GM23248 (cell line): ENCODE results near the gene TBC1D14. TPM values are rescaled to one million over a fixed set of nuclear protein-coding genes. Genes with fewer than 3 reads are reported as not detected.

Source experiments
- DNase-seq: peaks from one replicate; pipeline ENCODE4 v3.0.0-alpha.2; 2015
- H2AFZ ChIP-seq: fragments of 200-600 bp; sonication (generic); 2 replicates; pipeline ENCODE4 v1.6.1; 2016; ENCODE audit warnings: antibody characterized with exemption
- H3F3A ChIP-seq: fragments of 200-600 bp; sonication (generic); 2 replicates; pipeline ENCODE4 v1.6.1; 2016; ENCODE audit warnings: mild to moderate bottlenecking, antibody characterized with exemption, mixed run types; ENCODE audit not compliant: insufficient read depth
- H3K27ac ChIP-seq: fragments of 200-600 bp; sonication (generic); 2 replicates; pipeline ENCODE4 v1.5.1; 2016; ENCODE audit warnings: mild to moderate bottlenecking
- H3K27me3 ChIP-seq: fragments of 200-600 bp; sonication (generic); replicated peaks from 2 replicates; pipeline ENCODE4 v1.6.1; 2016; ENCODE audit warnings: mild to moderate bottlenecking; ENCODE audit not compliant: insufficient read depth
- H3K36me3 ChIP-seq: fragments of 200-600 bp; sonication (generic); 2 replicates; pipeline ENCODE4 v1.6.1; 2016; ENCODE audit warnings: low read depth, mild to moderate bottlenecking
- H3K4me1 ChIP-seq: fragments of 200-600 bp; sonication (generic); 2 replicates; pipeline ENCODE4 v1.6.1; 2016; ENCODE audit warnings: mild to moderate bottlenecking; ENCODE audit not compliant: insufficient read depth
- H3K4me2 ChIP-seq: fragments of 200-600 bp; sonication (generic); one replicate; pipeline ENCODE4 v1.6.1; 2016; ENCODE audit warnings: mild to moderate bottlenecking; ENCODE audit not compliant: unreplicated experiment
- H3K4me3 ChIP-seq: fragments of 200-600 bp; sonication (generic); 2 replicates; pipeline ENCODE4 v1.5.1; 2016; ENCODE audit warnings: mild to moderate bottlenecking
- H3K79me2 ChIP-seq: fragments of 200-600 bp; sonication (generic); 2 replicates; pipeline ENCODE4 v1.6.1; 2016; ENCODE audit warnings: mild to moderate bottlenecking; ENCODE audit not compliant: insufficient read depth
- H3K9ac ChIP-seq: fragments of 200-600 bp; sonication (generic); 2 replicates; pipeline ENCODE4 v1.6.1; 2016; ENCODE audit warnings: mild to moderate bottlenecking
- H3K9me2 ChIP-seq: fragments of 200-600 bp; sonication (generic); 2 replicates; pipeline ENCODE4 v1.6.1; 2016; ENCODE audit warnings: mixed run types, mild to moderate bottlenecking, moderate library complexity; ENCODE audit not compliant: insufficient read depth
- H3K9me3 ChIP-seq: fragments of 200-600 bp; sonication (generic); one replicate; pipeline ENCODE4 v1.6.1; 2017; ENCODE audit warnings: low read depth
- H4K20me1 ChIP-seq: fragments of 200-600 bp; sonication (generic); 2 replicates; pipeline ENCODE4 v1.6.0; 2016; ENCODE audit not compliant: insufficient read depth
- EZH2 ChIP-seq: fragments of 200-600 bp; sonication (generic); IDR thresholded peaks from 2 replicates; pipeline ENCODE4 v1.6.1; 2018; ENCODE audit warnings: antibody characterized with exemption, mild to moderate bottlenecking; ENCODE audit not compliant: insufficient read depth, poor library complexity, severe bottlenecking
- EZH2phosphoT487 ChIP-seq: fragments of 200-600 bp; sonication (generic); IDR thresholded peaks from 2 replicates; pipeline ENCODE4 v1.6.1; 2018; ENCODE audit warnings: antibody characterized with exemption, moderate library complexity, mild to moderate bottlenecking, low read depth; ENCODE audit not compliant: insufficient read depth
- WGBS, 2 experiments: methylation state at CpG; one replicate each; pipeline ENCODE4 v1.1.6; 2015 to 2017; ENCODE audit warnings: low lambda C conversion rate in 2 of 2, low coverage in 1 of 2; ENCODE audit errors: missing lambda C conversion rate in 2 of 2; 5-methylcytosine and 5-hydroxymethylcytosine counted together
- in situ Hi-C: fragments of 300-500 bp; cut with MboI; formaldehyde crosslinking; loops from 2 replicates; pipeline ENCODE4 v1.15.0; 2020
- polyA plus RNA-seq: library from polyadenylated mRNA; unstranded; fragments of >200 nt; fragmentation: Nextera tagmentation; extraction: Ambion mirVana; gene quantifications from 2 replicates; pipeline ENCODE4 v1.2.1, GENCODE V29; 2016
- total RNA-seq: library from RNA; depleted of rRNA; stranded (reverse); fragments of >200 nt; shearing (Covaris generic); gene quantifications from 2 replicates; pipeline ENCODE4 v1.2.3, GENCODE V29; 2014

TBC1D14 gene
- total and polyA plus RNA-seq, 2 experiments from 2014 or later: 20.4 to 39.1 TPM

DNA sequence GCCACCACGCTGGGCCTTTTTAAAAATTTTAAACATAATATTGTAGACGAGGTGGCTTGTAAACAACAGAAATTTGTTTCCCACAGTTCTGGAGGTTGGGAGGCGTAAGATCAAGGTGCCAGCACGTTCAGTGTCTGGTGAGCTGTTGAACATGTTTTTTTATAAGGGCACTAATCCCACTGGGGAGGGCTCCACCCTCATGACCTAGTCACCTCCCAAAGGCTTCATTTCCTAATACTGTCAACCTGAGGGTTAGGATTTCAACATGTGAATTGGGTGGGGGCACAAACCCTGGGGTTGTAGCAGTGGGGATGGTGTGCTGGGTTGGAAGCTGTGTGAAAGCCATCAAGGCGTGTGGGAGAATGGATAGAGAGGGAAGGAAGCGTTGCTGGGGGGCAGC is 27.6 kb downstream of the TBC1D14 start:
- DNase-seq: no peak
- no peaks in the 10 kb centered on the region for H3K36me3 ChIP-seq
- peaks cover 9% of the 10 kb centered on the region for H3K4me1 ChIP-seq
- peaks cover 7% of the 10 kb centered on the region; the same call in 1 of the 2 replicates for H3K79me2 ChIP-seq
- no peaks in the 10 kb centered on the region for H3K9me2 ChIP-seq
- WGBS, 2 experiments: 84 to 88% methylated on average over 6 of the region's 6 CpGs
- no peak overlapping the region for H3K4me3 ChIP-seq
- H2AFZ ChIP-seq: no peak overlapping the region
- in situ Hi-C loops: no loop called here
- H3K27me3 ChIP-seq: no peaks in the 10 kb centered on the region
- no peaks in the 10 kb centered on the region for H4K20me1 ChIP-seq
- no peak overlapping the region for H3K9ac ChIP-seq
- H3K4me2 ChIP-seq: no peak overlapping the region
- peaks cover 10% of the 10 kb centered on the region; the same call in 1 of the 2 replicates for H3F3A ChIP-seq
- no peaks in the 10 kb centered on the region for H3K9me3 ChIP-seq
- H3K27ac ChIP-seq: no peak overlapping the region
- no peak for TF ChIP-seq EZH2
- no peak for TF ChIP-seq EZH2phosphoT487

DNA sequence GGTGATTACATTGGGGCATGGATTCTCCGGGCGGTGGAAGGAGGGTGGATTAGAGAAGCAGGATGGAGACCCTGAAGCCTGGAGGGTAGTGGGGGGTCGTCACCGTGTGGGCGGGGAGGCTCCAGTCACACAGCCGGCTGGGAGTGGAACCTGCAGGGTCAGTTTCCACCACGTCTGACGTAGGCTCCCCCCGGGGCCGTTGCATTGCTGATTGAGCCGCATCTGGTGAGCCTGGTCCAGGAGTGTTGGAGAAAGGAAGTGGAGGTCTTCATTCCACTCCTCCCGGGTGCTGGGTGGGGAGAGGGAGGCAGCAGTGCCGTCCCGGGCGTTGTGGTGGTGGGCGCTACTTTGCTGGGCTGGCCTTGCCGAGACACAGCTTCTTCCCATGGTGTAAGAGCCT is 28.1 kb downstream of the TBC1D14 start:
- 79 to 81% methylated on average over 14 to 17 of the region's 17 CpGs for WGBS, 2 experiments
- no peak for DNase-seq
- H4K20me1 ChIP-seq: no peaks in the 10 kb centered on the region
- H2AFZ ChIP-seq: no peak overlapping the region
- H3K9me2 ChIP-seq: no peaks in the 10 kb centered on the region
- H3K4me3 ChIP-seq: no peak overlapping the region
- no peak overlapping the region for H3K9ac ChIP-seq
- in situ Hi-C loops: no loop called here
- no peaks in the 10 kb centered on the region for H3K36me3 ChIP-seq
- peaks cover 7% of the 10 kb centered on the region; the same call in 1 of the 2 replicates for H3K79me2 ChIP-seq
- peaks cover 14% of the 10 kb centered on the region; the same call in 1 of the 2 replicates for H3F3A ChIP-seq
- no peak overlapping the region for H3K4me2 ChIP-seq
- no peaks in the 10 kb centered on the region for H3K27me3 ChIP-seq
- H3K9me3 ChIP-seq: no peaks in the 10 kb centered on the region
- no peak overlapping the region for H3K27ac ChIP-seq
- no peak for TF ChIP-seq EZH2phosphoT487
- no peak for TF ChIP-seq EZH2
- peaks cover 14% of the 10 kb centered on the region for H3K4me1 ChIP-seq

- TF ChIP-seq EZH2phosphoT487 (no peak), EZH2 (no peak)
- Histone ChIP-seq H3K4me1 (peaks cover 19% of the 10 kb centered on the region), H3K27ac (no peak overlapping the region), H3K9me2 (no peaks in the 10 kb centered on the region), H2AFZ (no peak overlapping the region), H3K36me3 (no peaks in the 10 kb centered on the region), H3K4me3 (no peak overlapping the region), H3F3A (peaks cover 16% of the 10 kb centered on the region; the same call in 1 of the 2 replicates), H3K27me3 (no peaks in the 10 kb centered on the region), H3K79me2 (peaks cover 7% of the 10 kb centered on the region; the same call in 1 of the 2 replicates), H3K9me3 (no peaks in the 10 kb centered on the region), H4K20me1 (no peaks in the 10 kb centered on the region), H3K4me2 (no peak overlapping the region), H3K9ac (no peak overlapping the region)
- in situ Hi-C loops: no loop called here
- WGBS, 2 experiments: 80 to 87% methylated on average over 7 of the region's 7 CpGs
- DNase-seq: no peak
These were observed 28.6 kb downstream of the TBC1D14 start for GRCh38 chr4:6938237-6938636.

DNA sequence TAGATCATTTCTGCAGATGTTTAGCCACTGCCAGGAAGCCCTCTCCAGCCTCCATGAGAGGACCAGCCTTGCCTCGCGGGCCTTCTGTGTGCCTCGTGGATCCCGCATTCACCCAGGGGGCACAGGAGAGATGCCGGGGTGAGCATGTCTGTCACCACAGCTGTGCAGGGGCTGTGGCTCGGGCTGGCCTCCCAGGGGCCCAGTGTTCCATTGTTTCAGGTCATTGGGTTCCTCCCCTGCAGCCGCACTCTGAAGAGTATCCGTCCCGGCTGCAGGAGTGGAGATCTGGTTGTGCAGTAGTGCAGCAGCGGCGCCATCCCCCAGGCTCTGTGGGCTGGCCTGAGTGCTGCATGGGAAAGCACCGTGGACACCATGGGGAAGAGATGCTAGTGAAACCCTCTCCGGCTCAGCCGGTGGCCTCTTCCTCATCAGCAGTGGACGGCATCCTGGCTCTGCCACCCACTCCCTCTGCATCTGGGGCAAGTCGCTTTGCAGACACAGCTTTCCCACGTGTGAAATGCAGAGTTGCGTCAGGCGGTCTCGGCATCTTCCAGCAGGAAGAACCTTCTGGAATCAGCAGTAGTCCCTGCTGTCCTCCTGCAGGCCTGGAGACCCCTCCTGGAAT is 29.1 kb downstream of the TBC1D14 start:
- no peak overlapping the region for H2AFZ ChIP-seq
- in situ Hi-C loops: no loop called here
- DNase-seq: no peak

More for the DNA sequence above, 29.1 kb downstream of the TBC1D14 start:
- H4K20me1 ChIP-seq: no peaks in the 10 kb centered on the region
- peaks cover 19% of the 10 kb centered on the region for H3K4me1 ChIP-seq
- H3K4me2 ChIP-seq: no peak overlapping the region
- no peaks in the 10 kb centered on the region for H3K27me3 ChIP-seq
- no peak overlapping the region for H3K4me3 ChIP-seq
- H3K9me3 ChIP-seq: no peaks in the 10 kb centered on the region
- 89 to 92% methylated on average over 20 of the region's 20 CpGs for WGBS, 2 experiments
- no peak overlapping the region for H3K27ac ChIP-seq
- no peak overlapping the region for H3K9ac ChIP-seq
- H3K9me2 ChIP-seq: no peaks in the 10 kb centered on the region
- no peaks in the 10 kb centered on the region for H3K36me3 ChIP-seq
- H3K79me2 ChIP-seq: peaks cover 10% of the 10 kb centered on the region; the same call in 1 of the 2 replicates
- peaks cover 16% of the 10 kb centered on the region; the same call in 1 of the 2 replicates for H3F3A ChIP-seq
- TF ChIP-seq EZH2phosphoT487: no peak
- no peak for TF ChIP-seq EZH2
